NT2/D1 (cell line): ENCODE measurements around the gene CDH24.

Source experiments
- YY1 ChIP-seq: IDR thresholded peaks from 2 replicates; pipeline ENCODE4 v1.6.1; 2011; ENCODE audit not compliant: insufficient read length, insufficient read depth
- ZNF274 ChIP-seq: IDR thresholded peaks from 2 replicates; pipeline ENCODE4 v1.6.1; 2011; ENCODE audit warnings: mild to moderate bottlenecking, low read depth, low read length

DNA sequence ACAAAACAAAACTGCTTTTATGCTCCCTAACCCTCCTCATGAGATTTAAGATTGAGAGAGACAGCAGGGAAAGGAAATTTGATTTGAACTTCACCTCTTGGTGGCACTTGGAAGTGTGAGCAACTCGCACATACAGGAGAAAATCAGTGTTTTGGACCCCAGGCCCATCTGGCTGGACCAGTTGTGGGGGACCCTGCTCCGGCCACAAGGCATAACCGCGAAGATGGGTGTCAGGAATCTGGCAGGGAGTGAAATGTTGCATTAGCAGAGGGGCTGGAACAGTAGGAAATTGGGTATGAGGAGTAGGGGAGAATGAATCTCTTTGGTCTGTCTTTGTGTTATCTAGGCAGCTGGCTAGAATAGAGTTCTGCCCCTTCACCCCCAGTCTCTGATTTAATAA lies 46.3 kb upstream of the CDH24 start:
- TF ChIP-seq ZNF274 (no peak), YY1 (no peak)
